ENCODE measurements around the gene VSIG2.

VSIG2 gene

GRCh38 chr11:124751741-124752470 lies at the start of gene VSIG2:
TSS of gene VSIG2 (minus strand) at chr11:124752255. CDS start at chr11:124752137, 118 bp downstream.
- DNase-seq = no peak

- DNase-seq = peak; percentile 77
These were observed 49.0 kb upstream of the VSIG2 start for GRCh38 chr11:124801014-124801413.

- peak; percentile 73 for DNase-seq
These were observed 48.3 kb upstream of the VSIG2 start, which contains the start of gene MSANTD2 for GRCh38 chr11:124800226-124800929. TSS of gene MSANTD2 (minus strand) at chr11:124800406. CDS start at chr11:124800380, 26 bp downstream.

- DNase-seq = peak; percentile 37
These were observed 47.5 kb upstream of the VSIG2 start for GRCh38 chr11:124799348-124800225.

- DNase-seq = peak; percentile 72
These were observed 46.9 kb upstream of the VSIG2 start for GRCh38 chr11:124798991-124799347.

GRCh38 chr11:124796312-124796711 lies 44.3 kb upstream of the VSIG2 start:
- DNase-seq = no peak

GRCh38 chr11:124793466-124794278 lies 41.6 kb upstream of the VSIG2 start:
- DNase-seq = peak; percentile 67

GRCh38 chr11:124791626-124792341 lies 39.7 kb upstream of the VSIG2 start:
- DNase-seq = peak; percentile 78

- DNase-seq = peak; percentile 61
These were observed 36.5 kb upstream of the VSIG2 start for GRCh38 chr11:124788521-124788920.

GRCh38 chr11:124784051-124784450 lies 32.0 kb upstream of the VSIG2 start:
- no peak for DNase-seq

- DNase-seq = no peak
These were observed 30.9 kb upstream of the VSIG2 start for GRCh38 chr11:124783002-124783401.

GRCh38 chr11:124779568-124779967 lies 27.5 kb upstream of the VSIG2 start:
- no peak for DNase-seq

- DNase-seq = no peak
These were observed 26.2 kb upstream of the VSIG2 start for GRCh38 chr11:124778281-124778680.

GRCh38 chr11:124776865-124777645 lies 25.0 kb upstream of the VSIG2 start:
- DNase-seq = no peak

- peak; percentile 55 for DNase-seq
These were observed 18.9 kb upstream of the VSIG2 start for GRCh38 chr11:124770959-124771358.

- DNase-seq = peak; percentile 82
These were observed 18.0 kb upstream of the VSIG2 start for GRCh38 chr11:124769806-124770774.

GRCh38 chr11:124768914-124769313 lies 16.9 kb upstream of the VSIG2 start:
- no peak for DNase-seq

- DNase-seq = peak; percentile 81
These were observed 14.1 kb upstream of the VSIG2 start for GRCh38 chr11:124766156-124766555.

GRCh38 chr11:124763156-124763947 lies 11.3 kb upstream of the VSIG2 start:
- peak; percentile 53 for DNase-seq

Data from HCEC 1CT (cell line).